Astrocyte (in vitro differentiated cells and primary cell): ENCODE measurements around the gene SLC43A2. TPM values are rescaled to one million over a fixed set of nuclear protein-coding genes. Genes with fewer than 3 reads are reported as not detected.

Experiments used
- DNase-seq: peaks from one replicate; pipeline ENCODE4 v3.0.0-alpha.2; 2010; ENCODE audit warnings: low read depth
- FAIRE-seq: peaks from 2 replicates; lab custom pipeline; 2011; peaks lifted over from hg19 to GRCh38; lab: Jason Lieb, UNC
- H2AFZ ChIP-seq: 2 replicates; pipeline ENCODE4 v1.6.0; 2012; ENCODE audit warnings: low read depth, low read length, inconsistent platforms
- H3K27ac ChIP-seq: 2 replicates; pipeline ENCODE4 v1.5.1; 2011; ENCODE audit warnings: low read depth, low read length, inconsistent platforms
- H3K27me3 ChIP-seq: 2 replicates; pipeline ENCODE4 v1.6.0; 2011; ENCODE audit warnings: low read length, inconsistent platforms; ENCODE audit not compliant: insufficient read depth
- H3K36me3 ChIP-seq: 2 replicates; pipeline ENCODE4 v1.5.1; 2011; ENCODE audit warnings: low read length, inconsistent platforms; ENCODE audit not compliant: insufficient read depth
- H3K4me1 ChIP-seq: 2 replicates; pipeline ENCODE4 v1.5.1; 2011; ENCODE audit warnings: low read length, inconsistent platforms; ENCODE audit not compliant: insufficient read depth
- H3K4me2 ChIP-seq: 2 replicates; pipeline ENCODE4 v1.6.0; 2012; ENCODE audit warnings: low read length, inconsistent platforms
- H3K4me3 ChIP-seq: 2 replicates; pipeline ENCODE4 v1.5.1; 2011; ENCODE audit warnings: low read depth, mild to moderate bottlenecking, low read length, inconsistent platforms; ENCODE audit not compliant: insufficient read depth
- H3K79me2 ChIP-seq: 2 replicates; pipeline ENCODE4 v1.6.0; 2012; ENCODE audit warnings: mild to moderate bottlenecking, low read length, inconsistent platforms; ENCODE audit not compliant: insufficient read depth
- H3K9ac ChIP-seq: 2 replicates; pipeline ENCODE4 v1.6.0; 2012; ENCODE audit warnings: mild to moderate bottlenecking, low read length, inconsistent platforms
- H3K9me3 ChIP-seq: 2 replicates; pipeline ENCODE4 v1.5.1; 2012; ENCODE audit warnings: low read depth, mild to moderate bottlenecking, low read length, inconsistent platforms; ENCODE audit not compliant: insufficient read depth
- H4K20me1 ChIP-seq: 2 replicates; pipeline ENCODE4 v1.6.0; 2012; ENCODE audit warnings: low read length, inconsistent platforms; ENCODE audit not compliant: insufficient read depth
- H3K27ac Mint-ChIP-seq: one replicate; pipeline ENCODE4 v1.8.0; 2021; ENCODE audit warnings: mild to moderate bottlenecking, mixed read lengths; ENCODE audit not compliant: unreplicated experiment
- H3K27me3 Mint-ChIP-seq: one replicate; pipeline ENCODE4 v1.8.0; 2021; ENCODE audit warnings: low read depth, mixed read lengths; ENCODE audit not compliant: unreplicated experiment
- H3K36me3 Mint-ChIP-seq: one replicate; pipeline ENCODE4 v1.8.0; 2021; ENCODE audit warnings: low read depth, mixed read lengths; ENCODE audit not compliant: unreplicated experiment
- H3K4me1 Mint-ChIP-seq: one replicate; pipeline ENCODE4 v1.8.0; 2021; ENCODE audit warnings: low read depth, mixed read lengths; ENCODE audit not compliant: unreplicated experiment
- H3K4me3 Mint-ChIP-seq: one replicate; pipeline ENCODE4 v1.8.0; 2021; ENCODE audit warnings: mild to moderate bottlenecking, moderate library complexity, mixed read lengths; ENCODE audit not compliant: unreplicated experiment
- H3K9me3 Mint-ChIP-seq: one replicate; pipeline ENCODE4 v1.8.0; 2021; ENCODE audit warnings: mild to moderate bottlenecking, mixed read lengths; ENCODE audit not compliant: unreplicated experiment
- EZH2 ChIP-seq: IDR thresholded peaks from 2 replicates; pipeline ENCODE4 v1.6.1; 2012; ENCODE audit warnings: mild to moderate bottlenecking, low read length, inconsistent platforms; ENCODE audit not compliant: insufficient read depth
- total RNA-seq: library from RNA; stranded (reverse); gene quantifications from 2 replicates; pipeline ENCODE4 v1.2.1, GENCODE V29; 2021
- TF ChIP-seq, protein P1 (sequence below): IDR thresholded peaks from 2 replicates; pipeline ENCODE4 v1.5.1; 2011; ENCODE audit warnings: low read depth, mild to moderate bottlenecking, inconsistent platforms, low read length, moderate library complexity; ENCODE audit not compliant: insufficient read depth

The SLC43A2 gene
- total RNA-seq, 1 donor from 2014 or later, result 17.9 TPM

DNA sequence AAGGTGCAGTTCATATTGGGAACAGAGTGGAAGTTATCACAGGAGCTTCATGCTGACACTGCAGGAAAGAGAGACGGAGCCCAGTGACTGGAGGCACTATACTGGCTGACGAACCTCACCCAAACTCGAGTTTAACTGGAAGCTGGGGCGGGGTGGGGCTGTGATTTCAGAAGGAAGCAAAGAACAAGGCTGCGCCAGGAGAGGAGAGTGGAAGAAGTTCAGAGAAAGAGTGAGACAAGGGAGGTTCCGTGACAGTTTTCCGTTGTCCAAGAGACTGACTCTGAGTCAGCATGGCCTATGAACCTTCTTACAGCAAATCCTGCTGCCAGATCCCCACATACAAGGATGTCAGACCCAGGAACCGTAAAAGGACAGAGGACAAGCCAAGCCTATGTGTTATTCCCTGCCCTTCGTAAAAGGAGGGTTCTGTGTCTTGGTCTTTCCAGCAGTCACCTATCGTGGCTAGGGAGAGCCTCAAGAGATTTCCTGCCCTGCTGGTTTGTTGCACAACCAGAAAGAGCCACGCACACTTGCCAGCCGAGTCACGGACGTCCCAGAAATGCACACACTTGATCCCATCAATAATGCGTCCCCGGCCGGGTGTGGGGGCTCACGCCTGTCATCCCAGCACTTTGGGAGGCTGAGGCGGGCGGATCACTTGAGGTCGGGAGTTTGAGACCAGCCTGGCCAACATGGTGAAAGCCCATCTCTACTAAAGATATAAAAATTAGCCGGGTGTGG, 71.1 kb downstream of the SLC43A2 start:
- peak overlapping the region; percentile 66 for H3K4me2 ChIP-seq
- no peaks in the 10 kb centered on the region for H3K9me3 ChIP-seq
- Mint-ChIP-seq H3K36me3 (peaks cover 28% of the 10 kb centered on the region), H3K27me3 (no peaks in the 10 kb centered on the region), H3K27ac (no peak overlapping the region), H3K9me3 (no peaks in the 10 kb centered on the region), H3K4me3 (peak overlapping the region; percentile 29), H3K4me1 (peaks cover 24% of the 10 kb centered on the region)
- TF ChIP-seq, protein P1, sequence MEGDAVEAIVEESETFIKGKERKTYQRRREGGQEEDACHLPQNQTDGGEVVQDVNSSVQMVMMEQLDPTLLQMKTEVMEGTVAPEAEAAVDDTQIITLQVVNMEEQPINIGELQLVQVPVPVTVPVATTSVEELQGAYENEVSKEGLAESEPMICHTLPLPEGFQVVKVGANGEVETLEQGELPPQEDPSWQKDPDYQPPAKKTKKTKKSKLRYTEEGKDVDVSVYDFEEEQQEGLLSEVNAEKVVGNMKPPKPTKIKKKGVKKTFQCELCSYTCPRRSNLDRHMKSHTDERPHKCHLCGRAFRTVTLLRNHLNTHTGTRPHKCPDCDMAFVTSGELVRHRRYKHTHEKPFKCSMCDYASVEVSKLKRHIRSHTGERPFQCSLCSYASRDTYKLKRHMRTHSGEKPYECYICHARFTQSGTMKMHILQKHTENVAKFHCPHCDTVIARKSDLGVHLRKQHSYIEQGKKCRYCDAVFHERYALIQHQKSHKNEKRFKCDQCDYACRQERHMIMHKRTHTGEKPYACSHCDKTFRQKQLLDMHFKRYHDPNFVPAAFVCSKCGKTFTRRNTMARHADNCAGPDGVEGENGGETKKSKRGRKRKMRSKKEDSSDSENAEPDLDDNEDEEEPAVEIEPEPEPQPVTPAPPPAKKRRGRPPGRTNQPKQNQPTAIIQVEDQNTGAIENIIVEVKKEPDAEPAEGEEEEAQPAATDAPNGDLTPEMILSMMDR, result no peak
- no peak for TF ChIP-seq EZH2
- peak overlapping the region; percentile 45 for H3K27ac ChIP-seq
- H4K20me1 ChIP-seq, result peaks cover 88% of the 10 kb centered on the region
- H3K9ac ChIP-seq, result peak overlapping the region; percentile 28
- no peaks in the 10 kb centered on the region for H3K27me3 ChIP-seq
- DNase-seq (peak; percentile 48), FAIRE-seq (no peak)
- no peak overlapping the region for H3K4me3 ChIP-seq
- peaks cover 21% of the 10 kb centered on the region for H3K4me1 ChIP-seq
- no peak overlapping the region for H2AFZ ChIP-seq
- peaks cover 12% of the 10 kb centered on the region for H3K36me3 ChIP-seq
- H3K79me2 ChIP-seq, result peaks cover 86% of the 10 kb centered on the region

DNA sequence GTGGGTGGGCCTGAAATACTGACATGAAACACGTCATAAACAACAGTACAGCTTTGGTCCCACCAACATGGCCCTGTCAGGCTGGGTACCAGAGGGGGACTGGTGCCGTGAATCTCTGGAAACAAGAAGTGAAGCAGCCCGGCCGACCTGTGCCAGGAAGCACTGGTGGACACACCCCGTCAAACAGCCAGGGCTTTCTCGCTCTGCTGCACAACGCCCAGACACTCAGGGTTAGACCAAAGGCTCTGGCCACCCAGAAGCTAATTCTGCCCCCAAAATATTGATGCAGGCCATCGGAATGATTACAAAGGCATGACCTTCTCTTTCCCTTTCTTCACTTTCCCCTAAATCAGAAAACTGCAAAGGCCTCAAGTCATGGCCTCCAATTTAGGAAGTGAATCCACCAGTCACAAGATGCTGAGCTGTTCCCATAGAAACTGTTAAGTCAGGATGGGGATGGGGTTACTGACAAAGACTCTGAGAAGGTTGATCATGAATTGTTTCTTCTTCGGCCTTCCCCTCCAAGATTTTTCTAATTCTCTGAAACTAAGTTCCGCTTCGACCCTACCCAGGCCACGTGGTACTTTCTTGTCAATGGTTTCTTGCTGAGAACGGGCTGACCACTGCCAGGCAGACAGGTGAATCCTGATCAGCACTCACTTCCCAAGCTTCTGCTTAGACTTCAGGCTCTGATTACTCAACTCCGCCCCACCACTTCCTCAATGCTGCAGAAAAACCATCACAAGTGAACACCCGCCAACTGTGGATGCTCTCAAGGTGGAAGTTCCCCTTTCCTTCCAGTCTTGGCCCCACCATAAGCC, 72.8 kb downstream of the SLC43A2 start:
- H3K27ac ChIP-seq, result no peak overlapping the region
- no peak overlapping the region for H2AFZ ChIP-seq
- peaks cover 23% of the 10 kb centered on the region for H3K36me3 ChIP-seq
- H4K20me1 ChIP-seq, result peaks cover 83% of the 10 kb centered on the region
- Mint-ChIP-seq H3K27me3 (no peaks in the 10 kb centered on the region), H3K4me3 (peak overlapping the region; percentile 29), H3K27ac (no peak overlapping the region), H3K36me3 (peaks cover 29% of the 10 kb centered on the region), H3K9me3 (no peaks in the 10 kb centered on the region), H3K4me1 (peaks cover 18% of the 10 kb centered on the region)
- no peak overlapping the region for H3K4me3 ChIP-seq
- H3K4me2 ChIP-seq, result no peak overlapping the region
- TF ChIP-seq, protein P1, result no peak
- TF ChIP-seq EZH2, result no peak
- H3K9me3 ChIP-seq, result no peaks in the 10 kb centered on the region
- FAIRE-seq, result no peak
- no peak for DNase-seq
- no peak overlapping the region for H3K9ac ChIP-seq
- peaks cover 70% of the 10 kb centered on the region for H3K79me2 ChIP-seq
- H3K4me1 ChIP-seq, result peaks cover 12% of the 10 kb centered on the region
- H3K27me3 ChIP-seq, result no peaks in the 10 kb centered on the region
